DOHH2 (cell line): ENCODE results near the gene PIP4K2A.

Experiments
- EZH2phosphoT487 ChIP-seq: fragments of 200-600 bp; sonication (generic); IDR thresholded peaks from 2 replicates; pipeline ENCODE4 v1.6.1; 2017; ENCODE audit warnings: borderline replicate concordance, mild to moderate bottlenecking, antibody characterized with exemption, low read length, moderate library complexity, mixed read lengths
- TF ChIP-seq, protein P1 (sequence below): fragments of 200-600 bp; sonication (generic); IDR thresholded peaks from one replicate; pipeline ENCODE4 v1.5.1; 2014; ENCODE audit warnings: antibody characterized with exemption, mild to moderate bottlenecking, low read depth, low read length; ENCODE audit not compliant: poor library complexity, severe bottlenecking

DNA sequence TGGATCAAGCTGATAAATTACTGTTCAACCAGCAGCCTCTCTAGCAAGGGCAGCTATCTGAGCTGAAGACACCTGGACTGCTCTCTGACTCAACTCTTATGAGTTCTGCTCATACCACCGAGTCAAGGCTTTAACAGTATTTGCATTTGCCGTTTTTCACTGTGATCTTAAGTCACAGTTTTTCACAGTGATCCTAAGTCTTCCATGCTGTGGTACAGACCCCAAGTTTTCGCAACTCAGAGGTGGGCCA is 31.3 kb downstream of the PIP4K2A start:
- TF ChIP-seq EZH2phosphoT487: no peak
- TF ChIP-seq, protein P1, sequence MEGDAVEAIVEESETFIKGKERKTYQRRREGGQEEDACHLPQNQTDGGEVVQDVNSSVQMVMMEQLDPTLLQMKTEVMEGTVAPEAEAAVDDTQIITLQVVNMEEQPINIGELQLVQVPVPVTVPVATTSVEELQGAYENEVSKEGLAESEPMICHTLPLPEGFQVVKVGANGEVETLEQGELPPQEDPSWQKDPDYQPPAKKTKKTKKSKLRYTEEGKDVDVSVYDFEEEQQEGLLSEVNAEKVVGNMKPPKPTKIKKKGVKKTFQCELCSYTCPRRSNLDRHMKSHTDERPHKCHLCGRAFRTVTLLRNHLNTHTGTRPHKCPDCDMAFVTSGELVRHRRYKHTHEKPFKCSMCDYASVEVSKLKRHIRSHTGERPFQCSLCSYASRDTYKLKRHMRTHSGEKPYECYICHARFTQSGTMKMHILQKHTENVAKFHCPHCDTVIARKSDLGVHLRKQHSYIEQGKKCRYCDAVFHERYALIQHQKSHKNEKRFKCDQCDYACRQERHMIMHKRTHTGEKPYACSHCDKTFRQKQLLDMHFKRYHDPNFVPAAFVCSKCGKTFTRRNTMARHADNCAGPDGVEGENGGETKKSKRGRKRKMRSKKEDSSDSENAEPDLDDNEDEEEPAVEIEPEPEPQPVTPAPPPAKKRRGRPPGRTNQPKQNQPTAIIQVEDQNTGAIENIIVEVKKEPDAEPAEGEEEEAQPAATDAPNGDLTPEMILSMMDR: no peak
